ENCODE measurements around the gene CD83. TPM values are rescaled to one million over a fixed set of nuclear protein-coding genes. Genes with fewer than 3 reads are reported as not detected.

The CD83 gene
- total and polyA plus RNA-seq, 4 donors, result 14.5 to 31.1 (median 25.1) TPM

DNA sequence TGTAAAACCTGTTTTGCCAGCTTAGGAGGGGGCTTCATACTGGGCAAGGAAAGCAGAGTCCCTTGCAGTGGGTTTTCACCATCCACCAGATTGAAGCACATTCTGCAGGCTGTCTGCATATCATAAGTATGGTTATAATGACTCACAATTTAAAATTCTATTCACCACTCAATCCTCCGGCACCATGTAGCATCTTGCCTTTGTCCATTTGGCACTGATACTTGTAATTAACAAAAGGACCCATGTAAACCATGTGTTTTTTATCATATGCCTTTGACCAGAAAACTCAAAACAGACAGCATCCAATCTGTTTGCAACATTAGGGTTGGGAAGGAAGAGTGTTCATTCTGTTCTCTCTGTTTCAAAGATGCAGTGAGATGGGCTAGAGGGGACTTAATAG, 3.0 kb downstream of the CD83 start:
- no peaks in the 10 kb centered on the region for H3K9me3 ChIP-seq (ENCODE audit: control insufficient read depth in 4 of 4, insufficient read depth in 3 of 4, low read length in 3 of 4)
- no peak for DNase-seq
- peaks cover 0 to 11% (median 0%) of the 10 kb centered on the region in 5 donors for H3K4me1 ChIP-seq (ENCODE audit: control insufficient read depth in 5 of 5, insufficient read depth in 5 of 5, low read length in 5 of 5)
- no peak overlapping the region for H3K4me3 ChIP-seq
- H3K27me3 ChIP-seq (ENCODE audit: control insufficient read depth in 3 of 3, insufficient read depth in 3 of 3, low read length in 2 of 3), result no peaks in the 10 kb centered on the region
- 92 to 93% methylated on average over 1 of the region's 1 CpG for WGBS, 2 donors
- no peak overlapping the region for H3K9ac ChIP-seq (ENCODE audit: insufficient read depth in 1 of 2, low read length in 2 of 2)
- ATAC-seq (ENCODE audit: insufficient read depth, low FRiP score), result no peak
- no peaks in the 10 kb centered on the region for H3K36me3 ChIP-seq (ENCODE audit: control insufficient read depth in 4 of 4, insufficient read depth in 4 of 4, low read length in 4 of 4)
- no peak overlapping the region for H3K27ac ChIP-seq (ENCODE audit: low read depth in 1 of 2, low read length in 1 of 2)
- TF ChIP-seq, protein P1, sequence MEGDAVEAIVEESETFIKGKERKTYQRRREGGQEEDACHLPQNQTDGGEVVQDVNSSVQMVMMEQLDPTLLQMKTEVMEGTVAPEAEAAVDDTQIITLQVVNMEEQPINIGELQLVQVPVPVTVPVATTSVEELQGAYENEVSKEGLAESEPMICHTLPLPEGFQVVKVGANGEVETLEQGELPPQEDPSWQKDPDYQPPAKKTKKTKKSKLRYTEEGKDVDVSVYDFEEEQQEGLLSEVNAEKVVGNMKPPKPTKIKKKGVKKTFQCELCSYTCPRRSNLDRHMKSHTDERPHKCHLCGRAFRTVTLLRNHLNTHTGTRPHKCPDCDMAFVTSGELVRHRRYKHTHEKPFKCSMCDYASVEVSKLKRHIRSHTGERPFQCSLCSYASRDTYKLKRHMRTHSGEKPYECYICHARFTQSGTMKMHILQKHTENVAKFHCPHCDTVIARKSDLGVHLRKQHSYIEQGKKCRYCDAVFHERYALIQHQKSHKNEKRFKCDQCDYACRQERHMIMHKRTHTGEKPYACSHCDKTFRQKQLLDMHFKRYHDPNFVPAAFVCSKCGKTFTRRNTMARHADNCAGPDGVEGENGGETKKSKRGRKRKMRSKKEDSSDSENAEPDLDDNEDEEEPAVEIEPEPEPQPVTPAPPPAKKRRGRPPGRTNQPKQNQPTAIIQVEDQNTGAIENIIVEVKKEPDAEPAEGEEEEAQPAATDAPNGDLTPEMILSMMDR (IDR thresholded peaks at IDR 0.05; ENCODE audit: control extremely low read depth, extremely low read depth), result no peak

DNA sequence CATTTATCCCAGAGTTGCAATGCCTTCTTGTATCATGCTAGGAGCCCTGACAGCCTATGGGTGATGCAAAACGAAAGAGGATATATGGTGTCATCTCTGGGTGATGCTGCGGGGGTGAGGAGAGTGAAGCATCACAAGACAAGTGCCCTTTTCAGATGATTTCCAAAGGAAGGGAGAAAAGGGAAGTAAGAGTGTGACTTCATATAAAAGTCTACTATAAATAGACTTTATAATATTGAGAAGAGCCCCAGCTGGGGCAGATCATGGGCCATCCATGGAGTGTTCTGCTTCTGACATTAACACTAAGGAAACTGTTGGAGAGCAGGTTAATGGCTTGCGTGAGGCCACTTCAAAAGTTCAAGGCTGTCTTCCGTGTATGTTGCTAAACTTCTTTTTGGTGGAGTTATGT, 4.4 kb downstream of the CD83 start:
- H3K4me1 ChIP-seq (ENCODE audit: control insufficient read depth in 5 of 5, insufficient read depth in 5 of 5, low read length in 5 of 5), result peaks cover 0 to 19% (median 0%) of the 10 kb centered on the region in 5 donors
- TF ChIP-seq, protein P1 (IDR thresholded peaks at IDR 0.05; ENCODE audit: control extremely low read depth, extremely low read depth), result no peak
- no peaks in the 10 kb centered on the region for H3K27me3 ChIP-seq (ENCODE audit: control insufficient read depth in 3 of 3, insufficient read depth in 3 of 3, low read length in 2 of 3)
- H3K4me3 ChIP-seq, result no peak overlapping the region
- ATAC-seq (ENCODE audit: insufficient read depth, low FRiP score), result no peak
- H3K27ac ChIP-seq (ENCODE audit: low read depth in 1 of 2, low read length in 1 of 2), result peak overlapping the region in 1 of 2 donors; percentile 74
- no peak overlapping the region for H3K9ac ChIP-seq (ENCODE audit: insufficient read depth in 1 of 2, low read length in 2 of 2)
- H3K9me3 ChIP-seq (ENCODE audit: control insufficient read depth in 4 of 4, insufficient read depth in 3 of 4, low read length in 3 of 4), result no peaks in the 10 kb centered on the region
- DNase-seq, result no peak
- WGBS, 2 donors, result 53 to 74% methylated on average over 4 of the region's 4 CpGs
- H3K36me3 ChIP-seq (ENCODE audit: control insufficient read depth in 4 of 4, insufficient read depth in 4 of 4, low read length in 4 of 4), result no peaks in the 10 kb centered on the region

DNA sequence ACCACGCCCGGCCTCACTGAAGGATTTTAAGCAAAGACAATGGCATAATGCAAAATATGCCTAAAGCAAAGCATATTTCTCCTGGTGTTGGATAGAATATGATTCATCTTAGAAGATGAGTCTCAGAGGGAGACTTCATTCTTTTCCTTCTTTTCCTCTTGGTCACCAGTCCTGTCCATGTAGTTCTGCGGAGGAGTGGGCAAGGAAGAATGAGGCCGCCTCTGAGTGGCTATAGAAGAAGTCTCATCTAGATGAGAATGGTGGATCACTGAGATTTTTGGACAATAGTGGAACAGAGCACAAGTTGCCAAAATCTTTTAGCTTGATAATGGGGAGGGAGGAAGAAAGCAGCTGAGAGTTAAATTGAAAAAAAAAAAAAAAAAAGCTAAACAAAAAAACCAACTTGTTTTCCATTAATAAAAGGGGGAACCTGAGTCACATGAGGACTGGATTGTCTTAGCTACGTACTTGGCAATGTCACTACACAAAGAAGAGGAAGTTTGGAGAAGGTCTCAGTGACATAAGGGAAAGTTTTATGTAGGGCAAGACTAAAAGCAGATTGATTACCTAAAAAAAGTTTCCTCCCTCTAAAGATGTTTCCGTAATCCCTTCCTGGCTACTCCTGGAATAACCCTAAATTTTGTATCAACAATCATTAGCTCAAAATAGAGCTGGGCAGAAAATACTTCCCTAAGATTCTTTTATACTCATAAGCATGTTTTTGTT, 6.0 kb downstream of the CD83 start:
- TF ChIP-seq, protein P1 (IDR thresholded peaks at IDR 0.05; ENCODE audit: control extremely low read depth, extremely low read depth), result no peak
- Histone ChIP-seq H3K27ac (ENCODE audit: low read depth in 1 of 2, low read length in 1 of 2) (no peak overlapping the region), H3K9ac (ENCODE audit: insufficient read depth in 1 of 2, low read length in 2 of 2) (no peak overlapping the region), H3K4me1 (ENCODE audit: control insufficient read depth in 5 of 5, insufficient read depth in 5 of 5, low read length in 5 of 5) (peaks cover 0 to 24% (median 0%) of the 10 kb centered on the region in 5 donors), H3K9me3 (ENCODE audit: control insufficient read depth in 4 of 4, insufficient read depth in 3 of 4, low read length in 3 of 4) (no peaks in the 10 kb centered on the region), H3K27me3 (ENCODE audit: control insufficient read depth in 3 of 3, insufficient read depth in 3 of 3, low read length in 2 of 3) (no peaks in the 10 kb centered on the region), H3K4me3 (no peak overlapping the region), H3K36me3 (ENCODE audit: control insufficient read depth in 4 of 4, insufficient read depth in 4 of 4, low read length in 4 of 4) (no peaks in the 10 kb centered on the region)
- 74 to 82% methylated on average over 6 of the region's 6 CpGs for WGBS, 2 donors
- ATAC-seq (ENCODE audit: insufficient read depth, low FRiP score) (no peak), DNase-seq (peak in 1 of 3 donors; percentile 38)

All from lung (tissue), 12 donors.